ENCODE data around the gene RNF103.

- no peak for TF ChIP-seq CTCF (IDR thresholded peaks at IDR 0.05)
- peak in 1 of 2 donors; percentile 90 for TF ChIP-seq POLR2A (IDR thresholded peaks at IDR 0.05)
Observed at GRCh38 chr2:86623494-86624266, at the start of gene RNF103.
